K562 (cell line): ENCODE results near the gene PIK3R1. TPM values are rescaled to one million over a fixed set of nuclear protein-coding genes. Genes with fewer than 3 reads are reported as not detected.
A peak's percentile ranks its signal among the peaks of the same experiment; 100 is the strongest.

Experiments
- ATAC-seq: fragments of 200-7000 bp; cut with Tn5 transposase; 3 replicates; pipeline ENCODE4 v1.9.1; 2020; ENCODE audit warnings: moderate library complexity
- BruUV-seq: library from RNA; stranded (reverse); fragments of 400-500 nt; replicated peaks from 2 replicates; lab custom pipeline; 2021; lab: Mats Ljungman, UMichigan
- CTCF ChIA-PET: fragments of 300-600 bp; formaldehyde crosslinking; extraction: SDS; loops from one replicate; lab custom pipeline; 2021; ENCODE audit warnings: low intra/inter-chr PET ratio; lab: Yijun Ruan, JAX
- POLR2A ChIA-PET: fragments of 300-600, 350-650 bp; sonication (Branson Sonifier 250); formaldehyde crosslinking; extraction: SDS; loops from one replicate; lab custom pipeline; 2021; ENCODE audit warnings: antibody characterized with exemption, inconsistent platforms; lab: Yijun Ruan, JAX
- DNase-seq, 4 experiments: peaks; one replicate each; pipeline versions ENCODE4 v3.0.0 to v3.0.0-alpha.2; 2011 to 2018; ENCODE audit warnings: low spot score in 3 of 4, mixed read lengths in 3 of 4; ENCODE audit errors: extremely low read depth in 1 of 4
- FAIRE-seq: peaks from 2 replicates; lab custom pipeline; 2011; peaks lifted over from hg19 to GRCh38; lab: Jason Lieb, UNC
- H2AFZ ChIP-seq: 2 replicates; pipeline ENCODE4 v1.6.0; 2011; ENCODE audit warnings: low read depth, low read length, control low read depth, inconsistent platforms
- H3K27ac ChIP-seq: fragments of 200-600 bp; 3 replicates; pipeline ENCODE4 v1.8.0; 2011; ENCODE audit warnings: low read depth, mild to moderate bottlenecking, control low read depth, inconsistent platforms, low read length, moderate library complexity, mixed read lengths; ENCODE audit errors: extremely low read depth
- H3K27me3 ChIP-seq, 2 experiments: fragments of 300-600 bp in 1 of 2; 2 replicates in 1 of 2; 3 replicates in 1 of 2; pipeline versions ENCODE4 v1.6.0 to v1.8.0; 2011; ENCODE audit warnings: inconsistent platforms in 2 of 2, low read length in 2 of 2, mild to moderate bottlenecking in 1 of 2, mixed read lengths in 1 of 2, moderate library complexity in 1 of 2; ENCODE audit not compliant: control insufficient read depth in 2 of 2, insufficient read depth in 2 of 2
- H3K36me3 ChIP-seq: fragments of 300-600 bp; 3 replicates; pipeline ENCODE4 v1.8.0; 2011; ENCODE audit warnings: mild to moderate bottlenecking, low read length, inconsistent platforms; ENCODE audit not compliant: control insufficient read depth, insufficient read depth
- H3K4me1 ChIP-seq, 2 experiments: fragments of 200-600 bp in 1 of 2; replicated peaks in 1 of 2; 2 replicates in 1 of 2; 3 replicates in 1 of 2; pipeline versions ENCODE4 v1.5.1 to v1.8.0; 2011; ENCODE audit warnings: inconsistent platforms in 2 of 2, low read length in 2 of 2, mild to moderate bottlenecking in 1 of 2, mixed read lengths in 1 of 2, moderate library complexity in 1 of 2; ENCODE audit not compliant: control insufficient read depth in 2 of 2, insufficient read depth in 2 of 2
- H3K4me2 ChIP-seq: 2 replicates; pipeline ENCODE4 v1.6.1; 2011; ENCODE audit warnings: low read length, control low read depth, inconsistent platforms, mixed read lengths; ENCODE audit not compliant: insufficient read depth
- H3K4me3 ChIP-seq: fragments of 200-600 bp; sonication (generic), shearing (Covaris generic); 2 replicates; pipeline ENCODE4 v1.5.1; 2016; ENCODE audit warnings: control low read depth, inconsistent platforms
- H3K79me2 ChIP-seq: fragments of 200-600 bp; 3 replicates; pipeline ENCODE4 v1.8.0; 2011; ENCODE audit warnings: low read length, inconsistent platforms; ENCODE audit not compliant: control insufficient read depth, insufficient read depth
- H3K9ac ChIP-seq, 2 experiments: 2 replicates each; pipeline versions ENCODE4 v1.6.0 to v1.6.1; 2011; ENCODE audit warnings: low read depth in 2 of 2, low read length in 2 of 2, control low read depth in 1 of 2, inconsistent platforms in 1 of 2, mild to moderate bottlenecking in 1 of 2, mixed read lengths in 1 of 2; ENCODE audit not compliant: insufficient read depth in 1 of 2
- H3K9me1 ChIP-seq: one replicate; pipeline ENCODE4 v1.6.0; 2011; ENCODE audit warnings: inconsistent platforms, mild to moderate bottlenecking, low read length, moderate library complexity; ENCODE audit not compliant: control insufficient read depth, insufficient read depth
- H3K9me3 ChIP-seq: replicated peaks from 2 replicates; pipeline ENCODE4 v1.5.1; 2011; ENCODE audit warnings: low read depth, low read length, inconsistent platforms; ENCODE audit not compliant: control insufficient read depth, insufficient read depth
- H4K20me1 ChIP-seq: replicated peaks from 2 replicates; pipeline ENCODE4 v1.6.1; 2011; ENCODE audit warnings: low read length, inconsistent platforms, mixed read lengths; ENCODE audit not compliant: control insufficient read depth, insufficient read depth
- ESRRB ChIP-seq: fragments of 250-450 bp; sonication (Bioruptor Pico); IDR thresholded peaks from 2 replicates; pipeline ENCODE4 v1.5.0; 2020; ENCODE audit warnings: mild to moderate bottlenecking, moderate library complexity, borderline replicate concordance
- FOXP1 ChIP-seq: sonication (generic); formaldehyde crosslinking; IDR thresholded peaks from 2 replicates; pipeline ENCODE4 v1.8.0; 2022; ENCODE audit warnings: mild to moderate bottlenecking, missing genetic modification reagents
- L3MBTL2 ChIP-seq: fragments of 450-650 bp; IDR thresholded peaks from 2 replicates; pipeline ENCODE4 v1.6.1; 2016; ENCODE audit warnings: mild to moderate bottlenecking, moderate library complexity
- MECOM ChIP-seq: fragments of 250-450 bp; sonication (Bioruptor Pico); IDR thresholded peaks from 2 replicates; pipeline ENCODE4 v1.8.0; 2022; ENCODE audit warnings: inconsistent platforms
- PYGO2 ChIP-seq: fragments of 450-650 bp; IDR thresholded peaks from 2 replicates; pipeline ENCODE4 v1.6.1; 2016; ENCODE audit warnings: mild to moderate bottlenecking, missing genetic modification characterization, moderate library complexity, missing compliant biosample characterization
- ZBTB1 ChIP-seq: sonication (generic); formaldehyde crosslinking; IDR thresholded peaks from 2 replicates; pipeline ENCODE4 v1.8.1; 2023; ENCODE audit warnings: missing genetic modification reagents, low read depth, mild to moderate bottlenecking, borderline replicate concordance
- ZNF311 ChIP-seq: fragments of 250-450 bp; sonication (Bioruptor Pico); IDR thresholded peaks from 2 replicates; pipeline ENCODE4 v1.4.0; 2020; ENCODE audit warnings: mild to moderate bottlenecking, moderate library complexity
- ZNF57 ChIP-seq: fragments of 450-650 bp; formaldehyde crosslinking; IDR thresholded peaks from 2 replicates; pipeline ENCODE4 v1.4.0; 2020; ENCODE audit warnings: mild to moderate bottlenecking, moderate library complexity
- ZNF586 ChIP-seq: fragments of 450-650 bp; formaldehyde crosslinking; conservative IDR thresholded peaks from 2 replicates; pipeline ENCODE4 v1.4.0; 2020; ENCODE audit warnings: mild to moderate bottlenecking, moderate library complexity
- WGBS: fragments of 100-300 bp; shearing (Covaris generic); methylation state at CpG from one replicate; pipeline ENCODE4 v1.1.6; 2016; ENCODE audit warnings: low coverage, mixed read lengths; ENCODE audit not compliant: insufficient coverage; ENCODE audit errors: missing lambda C conversion rate; 5-methylcytosine and 5-hydroxymethylcytosine counted together
- in situ Hi-C: fragments of 300-500 bp; cut with MboI; formaldehyde crosslinking; loops from 4 replicates; pipeline ENCODE4 v1.15.0; 2018; ENCODE audit warnings: inconsistent platforms, mixed read lengths
- intact Hi-C: fragments of 100-400 bp; cut with micrococcal nuclease; formaldehyde crosslinking; loops from 2 replicates; pipeline ENCODE4 v1.14.2; 2022
- polyA plus RNA-seq, 8 experiments: library from polyadenylated mRNA; depleted of rRNA in 4 of 8; stranded (reverse) in 5 of 8; unstranded in 3 of 8; fragments of >200 nt; fragmentation: Nextera tagmentation in 2 of 8; fragmentation: Illumina TruSeq in 1 of 8; extraction: Ambion mirVana in 2 of 8; extraction: Trizol in 1 of 8; gene quantifications; 2 replicates each; pipeline versions ENCODE4 v1.2.1 to v1.2.3, GENCODE V29; 2011 to 2014; ENCODE audit warnings: inconsistent platforms in 1 of 8, missing spikeins in 1 of 8
- total RNA-seq, 7 experiments: library from RNA; depleted of rRNA in 6 of 7; stranded (reverse); fragments of >200 nt in 6 of 7; fragmentation: Illumina TruSeq in 2 of 7; extraction: Trizol in 2 of 7; gene quantifications; 2 replicates each; pipeline versions ENCODE4 v1.2.1 to v1.2.3, GENCODE V29; 2011 to 2021; ENCODE audit warnings: low replicate concordance in 1 of 7
- TF ChIP-seq, protein P1 (sequence below): fragments of 450-650 bp; IDR thresholded peaks from 2 replicates; pipeline ENCODE4 v1.6.1; 2018; ENCODE audit not compliant: partially characterized antibody

PIK3R1 gene
- total and polyA plus RNA-seq, 9 of the 15 experiments (the other 6 are each of a cell fraction or from before 2014, with no cell fraction given): 1.1 to 9.7 (median 4.8) TPM

DNA sequence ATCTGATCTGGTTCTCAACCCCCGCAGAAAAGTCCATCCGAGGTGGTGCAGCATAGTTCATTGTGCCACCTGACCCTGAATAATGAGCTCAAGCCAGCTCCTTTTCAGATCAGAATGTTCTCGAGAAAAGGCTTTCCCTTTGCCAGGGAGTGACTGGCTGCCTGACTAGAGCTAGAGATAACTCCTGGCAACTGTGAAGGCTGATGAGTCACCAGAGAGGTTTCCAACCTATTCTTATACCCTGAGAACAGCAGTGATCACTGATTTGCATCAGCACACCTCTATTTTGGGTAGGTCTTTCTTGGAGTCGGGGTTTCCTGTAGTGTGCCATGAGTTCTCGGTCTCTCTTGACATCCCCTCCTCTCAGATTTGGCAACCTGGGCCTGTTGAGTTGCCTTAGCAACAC, 127.9 kb downstream of the PIK3R1 start (continued):
- no peak for TF ChIP-seq ZNF57 (CRISPR knock-in tag)
- no peak for TF ChIP-seq PYGO2
- TF ChIP-seq FOXP1 (CRISPR knock-in tag): no peak
- TF ChIP-seq ZNF311: no peak

DNA sequence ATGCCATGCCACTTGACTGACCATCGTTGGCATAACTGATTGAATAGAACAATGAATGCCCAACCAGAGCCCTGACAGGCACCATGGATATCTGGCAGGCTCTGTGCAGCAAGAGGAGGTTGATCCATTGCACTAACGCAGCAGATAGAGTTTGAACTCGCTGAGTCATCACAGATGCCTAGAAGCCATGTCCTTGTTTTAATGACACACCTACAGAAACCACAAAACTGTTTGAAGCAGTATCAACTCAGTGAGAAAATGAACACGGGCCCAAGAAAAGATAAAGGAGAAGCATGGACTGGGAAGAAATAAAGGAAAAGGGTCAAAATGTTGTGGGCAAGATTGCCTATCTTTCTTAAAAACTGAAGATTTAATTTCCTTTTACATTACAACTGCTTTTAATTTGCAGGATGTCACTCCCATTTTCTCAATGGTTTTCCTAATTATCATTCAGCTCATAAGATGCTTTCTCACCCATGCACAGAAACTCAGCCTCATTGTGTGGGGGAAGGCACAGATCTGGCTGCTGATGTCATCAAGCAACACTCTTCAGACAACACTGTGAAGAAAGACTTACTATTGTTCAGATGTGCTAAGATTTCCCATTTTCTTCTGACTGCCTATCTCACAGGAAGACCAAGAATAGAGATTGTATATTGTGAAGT, 129.0 kb downstream of the PIK3R1 start:
- ChIA-PET CTCF (no interaction called here), POLR2A (interaction anchor here (1.0 to 1.5 kb wide), 2 partner anchors 14 to 23 kb away, joined by 3 to 4 read pairs; no protein-coding TSS in a partner anchor)
- H3K4me3 ChIP-seq: no peak overlapping the region
- in situ Hi-C loops (no loop called here), intact Hi-C loops (no loop called here)
- H4K20me1 ChIP-seq: no peaks in the 10 kb centered on the region
- peaks cover 10 to 32% of the 10 kb centered on the region in 2 experiments; a peak in 4 of 5 replicates for H3K4me1 ChIP-seq
- no peaks in the 10 kb centered on the region; a peak in 1 of 5 replicates for H3K27me3 ChIP-seq
- WGBS: 0% methylated on average over 4 of the region's 4 CpGs
- DNase-seq: peak; percentile 69 to 90 (median 75)
- H3K27ac ChIP-seq: peak overlapping the region; percentile 54
- peak; percentile 96 for ATAC-seq
- H3K36me3 ChIP-seq: no peaks in the 10 kb centered on the region
- peak; percentile 90 for FAIRE-seq
- no TSS peak for BruUV-seq
- peak overlapping the region in 1 of 2 experiments; percentile 0; a peak in 1 of 4 replicates for H3K9ac ChIP-seq
- H3K9me1 ChIP-seq: no peaks in the 10 kb centered on the region
- peak overlapping the region; percentile 51 for H3K4me2 ChIP-seq
- no peaks in the 10 kb centered on the region; the same call in none of the 2 replicates for H3K9me3 ChIP-seq
- no peaks in the 10 kb centered on the region for H3K79me2 ChIP-seq
- H2AFZ ChIP-seq: peak overlapping the region; percentile 45
- TF ChIP-seq, protein P1, sequence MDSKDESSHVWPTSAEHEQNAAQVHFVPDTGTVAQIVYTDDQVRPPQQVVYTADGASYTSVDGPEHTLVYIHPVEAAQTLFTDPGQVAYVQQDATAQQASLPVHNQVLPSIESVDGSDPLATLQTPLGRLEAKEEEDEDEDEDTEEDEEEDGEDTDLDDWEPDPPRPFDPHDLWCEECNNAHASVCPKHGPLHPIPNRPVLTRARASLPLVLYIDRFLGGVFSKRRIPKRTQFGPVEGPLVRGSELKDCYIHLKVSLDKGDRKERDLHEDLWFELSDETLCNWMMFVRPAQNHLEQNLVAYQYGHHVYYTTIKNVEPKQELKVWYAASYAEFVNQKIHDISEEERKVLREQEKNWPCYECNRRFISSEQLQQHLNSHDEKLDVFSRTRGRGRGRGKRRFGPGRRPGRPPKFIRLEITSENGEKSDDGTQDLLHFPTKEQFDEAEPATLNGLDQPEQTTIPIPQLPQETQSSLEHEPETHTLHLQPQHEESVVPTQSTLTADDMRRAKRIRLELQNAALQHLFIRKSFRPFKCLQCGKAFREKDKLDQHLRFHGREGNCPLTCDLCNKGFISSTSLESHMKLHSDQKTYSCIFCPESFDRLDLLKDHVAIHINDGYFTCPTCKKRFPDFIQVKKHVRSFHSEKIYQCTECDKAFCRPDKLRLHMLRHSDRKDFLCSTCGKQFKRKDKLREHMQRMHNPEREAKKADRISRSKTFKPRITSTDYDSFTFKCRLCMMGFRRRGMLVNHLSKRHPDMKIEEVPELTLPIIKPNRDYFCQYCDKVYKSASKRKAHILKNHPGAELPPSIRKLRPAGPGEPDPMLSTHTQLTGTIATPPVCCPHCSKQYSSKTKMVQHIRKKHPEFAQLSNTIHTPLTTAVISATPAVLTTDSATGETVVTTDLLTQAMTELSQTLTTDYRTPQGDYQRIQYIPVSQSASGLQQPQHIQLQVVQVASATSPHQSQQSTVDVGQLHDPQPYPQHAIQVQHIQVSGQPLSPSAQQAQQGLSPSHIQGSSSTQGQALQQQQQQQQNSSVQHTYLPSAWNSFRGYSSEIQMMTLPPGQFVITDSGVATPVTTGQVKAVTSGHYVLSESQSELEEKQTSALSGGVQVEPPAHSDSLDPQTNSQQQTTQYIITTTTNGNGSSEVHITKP: peak; percentile 30
- TF ChIP-seq MECOM (CRISPR knock-in tag): no peak
- no peak for TF ChIP-seq ZNF586 (CRISPR knock-in tag)
- TF ChIP-seq ZBTB1 (CRISPR knock-in tag): no peak
- TF ChIP-seq ESRRB (CRISPR knock-in tag): no peak
- no peak for TF ChIP-seq L3MBTL2
